ENCODE data around the gene GSTM2.
"Not testable (repeated sequence)": the region's sequence is repeated elsewhere in the genome, so short reads cannot be mapped to it uniquely, and the experiment has no call there.

GSTM2 gene

GRCh38 chr1:109650609-109651008, 17.2 kb upstream of the GSTM2 start:
- FAIRE-seq, result no peak

GRCh38 chr1:109652402-109652801, 15.5 kb upstream of the GSTM2 start:
- FAIRE-seq, result no peak

GRCh38 chr1:109653306-109653705, 14.6 kb upstream of the GSTM2 start:
- FAIRE-seq, result no peak

- no peak for FAIRE-seq
These were observed 13.3 kb upstream of the GSTM2 start for GRCh38 chr1:109654519-109654918.

- FAIRE-seq, result no peak
These were observed 12.0 kb upstream of the GSTM2 start, which contains the start of gene GSTM4 for GRCh38 chr1:109655615-109656519. TSS of gene GSTM4 (plus strand) at chr1:109656099. CDS start at chr1:109656390, 291 bp downstream.

GRCh38 chr1:109657395-109657794, 10.5 kb upstream of the GSTM2 start:
- no peak for FAIRE-seq

- FAIRE-seq, result no peak
These were observed 9.9 kb upstream of the GSTM2 start for GRCh38 chr1:109657970-109658369.

- FAIRE-seq, result no peak
These were observed 9.3 kb upstream of the GSTM2 start for GRCh38 chr1:109658533-109659042.

- FAIRE-seq, result no peak
These were observed 8.7 kb upstream of the GSTM2 start for GRCh38 chr1:109659145-109659544.

GRCh38 chr1:109659997-109660690, 7.7 kb upstream of the GSTM2 start:
- FAIRE-seq, result no peak

- not testable (repeated sequence) for FAIRE-seq
These were observed 7.2 kb upstream of the GSTM2 start for GRCh38 chr1:109660691-109661026.

GRCh38 chr1:109661391-109661790, 6.5 kb upstream of the GSTM2 start:
- no peak for FAIRE-seq

GRCh38 chr1:109664671-109665070, 3.2 kb upstream of the GSTM2 start:
- FAIRE-seq, result no peak

GRCh38 chr1:109668123-109668775, 392 bp downstream of the GSTM2 start:
- no peak for FAIRE-seq

- no peak for FAIRE-seq
These were observed 1.5 kb downstream of the GSTM2 start for GRCh38 chr1:109669246-109669948.

GRCh38 chr1:109669949-109670302, 2.1 kb downstream of the GSTM2 start:
- FAIRE-seq, result not testable (repeated sequence)

GRCh38 chr1:109671067-109671466, 3.2 kb downstream of the GSTM2 start:
- no peak for FAIRE-seq

- not testable (repeated sequence) for FAIRE-seq
These were observed 6.0 kb downstream of the GSTM2 start for GRCh38 chr1:109673861-109674260.

GRCh38 chr1:109676683-109677381, 9.0 kb downstream of the GSTM2 start:
- not testable (repeated sequence) for FAIRE-seq

- no peak for FAIRE-seq
These were observed 9.6 kb downstream of the GSTM2 start for GRCh38 chr1:109677459-109677858.

GRCh38 chr1:109678637-109679036, 10.8 kb downstream of the GSTM2 start:
- not testable (repeated sequence) for FAIRE-seq

- not testable (repeated sequence) for FAIRE-seq
These were observed 16.9 kb downstream of the GSTM2 start for GRCh38 chr1:109684777-109685176.
